Measurements from ENCODE around the gene MPP3. TPM values are rescaled to one million over a fixed set of nuclear protein-coding genes. Genes with fewer than 3 reads are reported as not detected.

Gene MPP3
- total and polyA plus RNA-seq, 10 of the 15 experiments (the other 5 are each of a cell fraction or from before 2014, with no cell fraction given), result not detected

GRCh38 chr17:43810226-43810715 lies 22.7 kb downstream of the MPP3 start:
- FAIRE-seq (no peak), ATAC-seq (no peak), DNase-seq (ENCODE audit: low read depth, low spot score) (no peak)
- no peaks in the 10 kb centered on the region for H4K20me1 ChIP-seq (ENCODE audit: control insufficient read depth, insufficient read depth)
- H3K9me3 ChIP-seq (replicated peaks; ENCODE audit: control insufficient read depth, insufficient read depth, low read length), result no peaks in the 10 kb centered on the region; the same call in 2 of the 3 replicates
- BruUV-seq (replicated peaks), result no TSS peak
- peaks cover 2 to 3% of the 10 kb centered on the region in 2 experiments for H3K27me3 ChIP-seq (replicated peaks in 1 of 2; ENCODE audit: control insufficient read depth in 2 of 2, insufficient read depth in 2 of 2, low read length in 1 of 2)
- ChIA-PET SMC1A (ENCODE audit: uncharacterized antibody, unreplicated experiment) (no interaction called here), POLR2A (no interaction called here), RAD21 (ENCODE audit: unreplicated experiment) (no interaction called here), CTCF (interaction anchor here (1.0 kb wide), 1 partner anchor 188 kb away, joined by 3 read pairs; no protein-coding TSS in a partner anchor)
- H3K4me2 ChIP-seq (ENCODE audit: control insufficient read depth, insufficient read depth), result no peak overlapping the region
- H3K9ac ChIP-seq (ENCODE audit: control insufficient read depth, insufficient read depth, low read length), result no peak overlapping the region
- no peaks in the 10 kb centered on the region for H3K79me2 ChIP-seq (ENCODE audit: control insufficient read depth, insufficient read depth, low read length)
- 39% methylated on average over 4 of the region's 4 CpGs for WGBS (ENCODE audit: insufficient coverage, insufficient replicate concordance, low lambda C conversion rate, missing lambda C conversion rate)
- TF ChIP-seq TCF12 (IDR thresholded peaks at IDR 0.05; ENCODE audit: low read depth, low read length), result no peak
- H2AFZ ChIP-seq (ENCODE audit: control insufficient read depth, low read depth, low read length), result no peak overlapping the region
- no peaks in the 10 kb centered on the region for H3K4me1 ChIP-seq (ENCODE audit: control insufficient read depth, insufficient read depth, low read length)
- H3K4me3 ChIP-seq, result no peak overlapping the region
- H3K27ac ChIP-seq (ENCODE audit: control insufficient read depth, insufficient read depth), result no peak overlapping the region
- H3K36me3 ChIP-seq (ENCODE audit: control insufficient read depth in 2 of 2, insufficient read depth in 2 of 2, low read length in 1 of 2), result no peaks in the 10 kb centered on the region
- intact Hi-C loops (cut with micrococcal nuclease; ENCODE audit: unreplicated experiment), result no loop called here
- in situ Hi-C loops (cut with MboI), result no loop called here

GRCh38 chr17:43809121-43809520 lies 23.8 kb downstream of the MPP3 start:
- FAIRE-seq (no peak), ATAC-seq (no peak), DNase-seq (ENCODE audit: low read depth, low spot score) (no peak)
- TF ChIP-seq FOXM1 (IDR thresholded peaks at IDR 0.05; ENCODE audit: low read depth, low read length), result no peak
- no peak for TF ChIP-seq SREBF1 (IDR thresholded peaks at IDR 0.05; ENCODE audit: low read length)
- no peak for TF ChIP-seq ZNF217 (IDR thresholded peaks at IDR 0.05)
- no peak for TF ChIP-seq NFYB (IDR thresholded peaks at IDR 0.05; ENCODE audit: insufficient read depth, low read depth, low read length)
- TF ChIP-seq CEBPB (IDR thresholded peaks at IDR 0.05; ENCODE audit: borderline replicate concordance in 1 of 2, low read depth in 2 of 2, low read length in 2 of 2), result no peak
- no peak for TF ChIP-seq GABPA (IDR thresholded peaks at IDR 0.05; ENCODE audit: low read depth)
- no peak for TF ChIP-seq CHD1 (IDR thresholded peaks at IDR 0.05; ENCODE audit: low read depth, low read length)
- TF ChIP-seq SRF (IDR thresholded peaks at IDR 0.05; ENCODE audit: low read depth in 2 of 2, low read length in 2 of 2), result no peak
- TF ChIP-seq ZBTB33 (IDR thresholded peaks at IDR 0.05), result no peak
- TF ChIP-seq EZH2 (IDR thresholded peaks at IDR 0.05; ENCODE audit: borderline replicate concordance, control insufficient read depth, low read depth, low read length), result no peak
- Histone ChIP-seq H2AFZ (ENCODE audit: control insufficient read depth, low read depth, low read length) (no peak overlapping the region), H3K27ac (ENCODE audit: control insufficient read depth, insufficient read depth) (no peak overlapping the region), H3K9ac (ENCODE audit: control insufficient read depth, insufficient read depth, low read length) (no peak overlapping the region), H3K4me2 (ENCODE audit: control insufficient read depth, insufficient read depth) (no peak overlapping the region), H3K4me1 (ENCODE audit: control insufficient read depth, insufficient read depth, low read length) (no peaks in the 10 kb centered on the region), H4K20me1 (ENCODE audit: control insufficient read depth, insufficient read depth) (no peaks in the 10 kb centered on the region), H3K79me2 (ENCODE audit: control insufficient read depth, insufficient read depth, low read length) (no peaks in the 10 kb centered on the region), H3K4me3 (no peak overlapping the region), H3K9me3 (replicated peaks; ENCODE audit: control insufficient read depth, insufficient read depth, low read length) (no peaks in the 10 kb centered on the region; the same call in 2 of the 3 replicates), H3K36me3 (ENCODE audit: control insufficient read depth in 2 of 2, insufficient read depth in 2 of 2, low read length in 1 of 2) (no peaks in the 10 kb centered on the region), H3K27me3 (replicated peaks in 1 of 2; ENCODE audit: control insufficient read depth in 2 of 2, insufficient read depth in 2 of 2, low read length in 1 of 2) (peaks cover 2 to 3% of the 10 kb centered on the region in 2 experiments)
- in situ Hi-C loops (cut with MboI), result no loop called here
- ChIA-PET POLR2A (no interaction called here), RAD21 (ENCODE audit: unreplicated experiment) (no interaction called here), SMC1A (ENCODE audit: uncharacterized antibody, unreplicated experiment) (no interaction called here), CTCF (no interaction called here)
- 40% methylated on average over 5 of the region's 5 CpGs for WGBS (ENCODE audit: insufficient coverage, insufficient replicate concordance, low lambda C conversion rate, missing lambda C conversion rate)
- intact Hi-C loops (cut with micrococcal nuclease; ENCODE audit: unreplicated experiment), result no loop called here
- BruUV-seq (replicated peaks), result no TSS peak

Data from GM12878 (cell line).